Mononuclear cell (primary cell): ENCODE measurements around the gene RNF10. TPM values are rescaled to one million over a fixed set of nuclear protein-coding genes. Genes with fewer than 3 reads are reported as not detected.
A peak's percentile ranks its signal among the peaks of the same experiment; 100 is the strongest.
"Not testable (repeated sequence)": the region's sequence is repeated elsewhere in the genome, so short reads cannot be mapped to it uniquely, and the experiment has no call there.

ENCODE experiments used
- H3K27me3 ChIP-seq: 2 replicates; pipeline ENCODE4 v1.6.0; 2011; ENCODE audit warnings: low read length, control low read depth; ENCODE audit not compliant: insufficient read depth
- H3K4me1 ChIP-seq: 2 replicates; pipeline ENCODE4 v1.5.1; 2011; ENCODE audit warnings: mild to moderate bottlenecking, low read length, control low read depth; ENCODE audit not compliant: insufficient read depth
- H3K4me3 ChIP-seq: 2 replicates; pipeline ENCODE4 v1.5.1; 2011; ENCODE audit warnings: mild to moderate bottlenecking, low read length, moderate library complexity
- H3K9me3 ChIP-seq: 2 replicates; pipeline ENCODE4 v1.5.1; 2011; ENCODE audit warnings: low read depth, mild to moderate bottlenecking, control low read depth, low read length
- total RNA-seq: library from RNA; depleted of rRNA; stranded (reverse); fragments of >200 nt; gene quantifications from one replicate; pipeline ENCODE4 v1.2.3, GENCODE V29; 2012

Gene RNF10
- total RNA-seq, 1 donor, result 218 TPM

GRCh38 chr12:120584343-120585149 is 50.4 kb downstream of the RNF10 start:
- H3K4me3 ChIP-seq, result peak overlapping the region; percentile 8
- H3K27me3 ChIP-seq, result peaks cover 21% of the 10 kb centered on the region
- no peaks in the 10 kb centered on the region for H3K9me3 ChIP-seq

GRCh38 chr12:120586206-120586605 is 52.0 kb downstream of the RNF10 start:
- Histone ChIP-seq H3K4me1 (peaks cover 26% of the 10 kb centered on the region), H3K4me3 (no peak overlapping the region), H3K27me3 (peaks cover 21% of the 10 kb centered on the region), H3K9me3 (no peaks in the 10 kb centered on the region)

More at GRCh38 chr12:120584343-120585149, 50.4 kb downstream of the RNF10 start:
- H3K4me1 ChIP-seq, result peaks cover 38% of the 10 kb centered on the region

- Histone ChIP-seq H3K9me3 (no peaks in the 10 kb centered on the region), H3K27me3 (peaks cover 21% of the 10 kb centered on the region), H3K4me3 (no peak overlapping the region), H3K4me1 (peaks cover 23% of the 10 kb centered on the region)
These were observed 52.7 kb downstream of the RNF10 start for GRCh38 chr12:120586860-120587259.

DNA sequence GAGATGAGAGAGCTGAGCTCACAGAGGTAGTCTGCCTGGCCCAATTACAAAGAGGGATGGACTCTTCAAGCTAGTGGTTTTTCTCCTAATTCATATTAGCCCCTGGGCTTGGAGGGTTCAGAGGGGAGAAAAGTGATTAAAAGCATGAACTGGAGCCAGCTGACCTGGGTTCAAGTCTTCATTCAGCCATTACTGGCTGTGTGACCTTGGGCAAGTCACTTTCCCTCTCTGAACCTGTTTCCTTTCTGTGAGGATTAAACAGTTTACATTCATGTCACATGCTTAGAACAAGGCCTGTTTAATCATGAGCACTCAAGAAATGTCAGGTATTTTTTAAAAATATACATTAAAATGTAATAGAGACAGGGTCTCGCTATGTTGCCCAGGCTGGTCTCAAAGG is 54.2 kb downstream of the RNF10 start:
- no peaks in the 10 kb centered on the region for H3K9me3 ChIP-seq
- H3K4me1 ChIP-seq, result peaks cover 19% of the 10 kb centered on the region
- peaks cover 21% of the 10 kb centered on the region for H3K27me3 ChIP-seq
- H3K4me3 ChIP-seq, result no peak overlapping the region

GRCh38 chr12:120588948-120589930 is 55.1 kb downstream of the RNF10 start:
- Histone ChIP-seq H3K4me1 (peaks cover 11% of the 10 kb centered on the region), H3K4me3 (no peak overlapping the region), H3K27me3 (peaks cover 12% of the 10 kb centered on the region), H3K9me3 (no peaks in the 10 kb centered on the region)

DNA sequence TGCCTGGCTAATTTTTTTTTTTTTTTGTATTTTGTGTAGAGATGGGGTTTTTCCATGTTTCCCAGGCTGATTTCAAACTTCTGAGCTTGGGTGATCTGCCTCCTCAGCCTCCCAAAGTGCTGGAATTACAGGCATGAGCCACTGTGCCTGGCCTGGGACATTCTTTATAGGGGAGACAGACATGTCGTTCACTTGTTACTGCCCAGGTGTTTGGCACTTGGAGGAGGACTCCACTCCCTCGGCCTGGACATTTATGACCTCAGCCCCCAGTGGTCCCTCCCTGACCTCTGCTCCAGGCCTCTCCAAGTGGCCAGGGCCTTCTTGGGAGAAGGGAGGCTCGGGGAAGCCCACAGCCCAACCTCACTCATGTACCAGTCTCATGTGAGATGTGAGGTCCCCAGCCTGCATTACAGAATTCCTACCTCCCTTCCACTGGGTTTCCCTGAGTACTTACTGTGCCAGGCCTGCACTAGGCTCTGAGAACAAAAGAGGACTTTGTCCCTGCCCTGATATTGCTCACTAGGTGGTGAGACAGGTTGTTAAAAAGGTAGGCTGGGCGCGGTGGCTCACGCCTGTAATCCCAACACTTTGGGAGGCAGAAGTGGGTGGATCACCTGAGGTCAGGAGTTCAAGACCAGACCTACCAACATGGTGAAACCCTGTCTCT is 56.7 kb downstream of the RNF10 start:
- no peaks in the 10 kb centered on the region for H3K9me3 ChIP-seq
- H3K4me1 ChIP-seq, result peaks cover 3% of the 10 kb centered on the region
- H3K27me3 ChIP-seq, result no peaks in the 10 kb centered on the region
- no peak overlapping the region for H3K4me3 ChIP-seq

DNA sequence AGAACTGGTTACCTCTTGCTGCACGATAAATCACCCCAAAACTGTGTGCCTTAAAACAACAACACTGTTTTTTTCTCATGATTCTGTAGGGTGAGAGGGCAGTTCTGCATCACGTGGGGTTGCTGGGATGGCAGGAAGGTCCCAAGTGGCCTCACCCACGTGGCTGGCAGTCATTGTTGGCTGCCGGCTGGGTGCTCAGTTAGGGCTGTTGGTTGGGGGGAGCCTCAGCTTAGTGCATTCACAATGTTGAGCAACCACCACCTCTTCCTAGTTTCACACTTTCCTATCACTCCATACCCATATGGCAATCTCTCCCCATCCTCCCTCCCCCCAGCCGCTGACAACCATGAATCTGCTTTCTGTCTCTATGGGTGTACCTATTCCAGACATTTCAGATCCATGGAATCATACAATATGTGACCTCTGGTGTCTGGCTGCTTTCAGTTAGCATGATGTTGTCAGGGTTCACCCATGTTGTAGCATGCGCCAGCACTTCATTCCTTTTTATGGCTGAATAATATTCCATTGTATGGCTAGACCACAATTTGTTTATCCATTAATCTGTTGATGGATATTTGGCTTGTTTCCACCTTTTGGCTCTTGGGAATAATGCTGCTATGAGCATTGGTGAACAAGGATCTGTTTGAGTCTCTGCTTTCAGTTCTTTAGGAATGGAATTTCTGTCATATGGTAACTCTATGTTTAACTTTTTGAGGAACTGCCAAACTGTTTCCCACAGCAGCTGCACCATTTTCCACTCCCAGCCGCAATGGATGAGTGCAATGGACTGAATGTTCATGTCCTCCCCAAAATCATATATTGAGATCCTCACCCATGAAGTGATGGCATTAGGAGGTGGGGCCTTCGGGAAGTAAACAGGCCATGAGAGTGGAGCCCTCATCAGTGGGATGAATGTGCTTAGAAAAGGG is 58.2 kb downstream of the RNF10 start:
- Histone ChIP-seq H3K4me1 (peaks cover 3% of the 10 kb centered on the region), H3K27me3 (no peaks in the 10 kb centered on the region), H3K4me3 (no peak overlapping the region), H3K9me3 (no peaks in the 10 kb centered on the region)

GRCh38 chr12:120596901-120597300 is 62.7 kb downstream of the RNF10 start:
- Histone ChIP-seq H3K4me3 (no peak overlapping the region), H3K9me3 (no peaks in the 10 kb centered on the region), H3K4me1 (peaks cover 28% of the 10 kb centered on the region), H3K27me3 (no peaks in the 10 kb centered on the region)

- Histone ChIP-seq H3K4me3 (no peak overlapping the region), H3K27me3 (no peaks in the 10 kb centered on the region), H3K4me1 (peaks cover 33% of the 10 kb centered on the region), H3K9me3 (no peaks in the 10 kb centered on the region)
These were observed 63.7 kb downstream of the RNF10 start for GRCh38 chr12:120597861-120598260.

GRCh38 chr12:120598674-120599463 is 64.7 kb downstream of the RNF10 start:
- Histone ChIP-seq H3K27me3 (no peaks in the 10 kb centered on the region), H3K4me1 (peaks cover 36% of the 10 kb centered on the region), H3K4me3 (no peak overlapping the region), H3K9me3 (no peaks in the 10 kb centered on the region)

DNA sequence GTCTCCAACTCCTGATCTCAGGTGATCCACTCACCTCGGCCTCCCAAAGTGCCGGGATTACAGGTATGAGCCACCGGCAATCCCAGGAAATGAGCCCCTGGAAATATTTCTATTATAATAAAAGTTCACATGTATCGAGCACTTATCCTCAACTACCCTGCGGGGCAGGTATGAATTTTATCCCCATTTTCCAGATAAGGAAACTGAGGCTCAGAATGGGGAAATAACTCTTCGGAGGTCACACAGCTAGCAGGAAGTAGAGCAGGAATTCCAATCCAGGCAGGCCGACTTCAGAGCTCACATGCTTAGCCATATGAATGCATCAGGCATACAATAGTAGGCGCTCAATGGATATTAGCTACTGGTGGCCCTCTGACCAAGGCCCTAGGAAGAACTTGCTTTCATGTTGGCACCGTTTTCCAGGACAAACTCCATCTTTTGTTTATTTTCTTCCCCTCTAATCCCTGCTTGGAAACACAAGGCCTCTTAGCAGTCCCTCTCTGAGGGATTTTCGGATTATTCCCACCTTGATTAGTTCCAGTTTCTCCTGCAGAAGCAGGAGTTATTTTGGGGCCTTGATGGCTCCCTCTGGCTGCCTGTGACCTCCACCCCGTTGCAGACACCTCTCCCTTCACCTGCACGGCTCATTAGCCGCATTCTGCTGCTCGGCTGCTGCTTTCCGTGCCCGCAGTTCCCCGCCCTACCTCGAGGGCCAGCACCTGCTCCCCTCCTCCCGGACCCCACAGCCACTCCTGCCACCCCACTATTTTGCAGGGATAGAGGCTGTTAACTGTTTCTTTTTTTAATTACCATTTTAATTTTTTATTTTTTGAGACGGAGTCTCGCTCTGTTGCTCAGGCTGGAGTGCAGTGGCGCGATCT is 65.8 kb downstream of the RNF10 start:
- Histone ChIP-seq H3K4me1 (peaks cover 36% of the 10 kb centered on the region), H3K9me3 (no peaks in the 10 kb centered on the region), H3K27me3 (no peaks in the 10 kb centered on the region), H3K4me3 (no peak overlapping the region)

DNA sequence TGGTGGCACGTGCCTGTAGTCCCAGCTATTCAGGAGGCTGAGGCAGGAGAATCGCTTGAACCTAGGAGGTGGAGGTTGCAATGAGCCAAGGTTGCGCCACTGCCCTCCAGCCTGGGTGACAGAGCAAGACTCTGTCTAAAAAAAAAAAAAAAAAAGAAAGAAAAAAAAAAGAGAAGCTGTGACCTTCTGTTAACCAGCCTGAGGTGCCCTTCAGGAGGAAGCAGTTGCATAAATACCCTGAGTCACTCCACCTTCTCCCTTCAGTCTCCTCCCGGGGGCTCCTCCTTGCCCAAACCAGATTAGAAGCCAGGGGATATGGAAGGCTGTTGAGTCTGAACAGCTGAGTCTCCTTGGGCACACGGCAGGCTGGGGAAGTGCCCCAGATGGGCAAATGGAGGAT is 68.3 kb downstream of the RNF10 start:
- H3K9me3 ChIP-seq, H3K27me3 ChIP-seq, H3K4me3 ChIP-seq: not testable (repeated sequence)
- H3K4me1 ChIP-seq, result peaks cover 36% of the 10 kb centered on the region

- no peaks in the 10 kb centered on the region for H3K4me1 ChIP-seq
- no peaks in the 10 kb centered on the region for H3K9me3 ChIP-seq
- no peaks in the 10 kb centered on the region for H3K27me3 ChIP-seq
- H3K4me3 ChIP-seq, result no peak overlapping the region
These were observed 76.4 kb downstream of the RNF10 start for GRCh38 chr12:120610560-120610959.
